ENCODE measurements around the gene RNASE4. TPM values are rescaled to one million over a fixed set of nuclear protein-coding genes. Genes with fewer than 3 reads are reported as not detected.

Gene RNASE4
- total RNA-seq, 4 donors from 2014 or later = 24.7 to 78.9 (median 76.5) TPM

GRCh38 chr14:20706657-20707355 lies 22.4 kb downstream of the RNASE4 start:
- WGBS, 2 donors (ENCODE audit: low coverage in 1 of 2) = 54 to 68% methylated on average over 3 to 4 of the region's 4 CpGs
- no peak overlapping the region for H3K27ac ChIP-seq
- no peak overlapping the region for H3K4me3 ChIP-seq
- in situ Hi-C loops (cut with MboI; ENCODE audit: low pct_ligation_motif_present in 1 of 4, low pct_unique_long_range_greater_than_20kb in 1 of 4, low sequenced_read_pairs in 3 of 4) = no loop called here
- intact Hi-C loops (cut with DNase I; ENCODE audit: low total_unique reads) = no loop called here
- DNase-seq = no peak
- H3K9me3 ChIP-seq = no peaks in the 10 kb centered on the region
- no peak for TF ChIP-seq POLR2A (IDR thresholded peaks at IDR 0.05)
- TF ChIP-seq CTCF (IDR thresholded peaks at IDR 0.05) = no peak
- no peak for TF ChIP-seq POLR2AphosphoS5 (IDR thresholded peaks at IDR 0.05)
- no peak for TF ChIP-seq EP300 (IDR thresholded peaks at IDR 0.05; ENCODE audit: low read depth)
- no peaks in the 10 kb centered on the region for H3K27me3 ChIP-seq
- H3K4me1 ChIP-seq = no peaks in the 10 kb centered on the region
- H3K36me3 ChIP-seq = no peaks in the 10 kb centered on the region

GRCh38 chr14:20707622-20708021 lies 23.3 kb downstream of the RNASE4 start:
- TF ChIP-seq EP300 (IDR thresholded peaks at IDR 0.05; ENCODE audit: low read depth) (no peak), POLR2AphosphoS5 (IDR thresholded peaks at IDR 0.05) (no peak), CTCF (IDR thresholded peaks at IDR 0.05) (no peak), POLR2A (IDR thresholded peaks at IDR 0.05) (no peak)
- H3K4me1 ChIP-seq = no peaks in the 10 kb centered on the region
- H3K4me3 ChIP-seq = no peak overlapping the region
- in situ Hi-C loops (cut with MboI; ENCODE audit: low pct_ligation_motif_present in 1 of 4, low pct_unique_long_range_greater_than_20kb in 1 of 4, low sequenced_read_pairs in 3 of 4) (no loop called here), intact Hi-C loops (cut with DNase I; ENCODE audit: low total_unique reads) (no loop called here)
- H3K9me3 ChIP-seq = no peaks in the 10 kb centered on the region
- H3K27me3 ChIP-seq = no peaks in the 10 kb centered on the region
- no peaks in the 10 kb centered on the region for H3K36me3 ChIP-seq
- WGBS, 2 donors (ENCODE audit: low coverage in 1 of 2) = 59 to 66% methylated on average over 2 of the region's 2 CpGs
- no peak overlapping the region for H3K27ac ChIP-seq
- DNase-seq = no peak

GRCh38 chr14:20711261-20711660 lies 26.9 kb downstream of the RNASE4 start:
- Histone ChIP-seq H3K36me3 (no peaks in the 10 kb centered on the region), H3K4me1 (peaks cover 0 to 9% (median 0%) of the 10 kb centered on the region in 4 donors), H3K27me3 (no peaks in the 10 kb centered on the region), H3K27ac (no peak overlapping the region), H3K4me3 (no peak overlapping the region), H3K9me3 (no peaks in the 10 kb centered on the region)
- TF ChIP-seq POLR2A (IDR thresholded peaks at IDR 0.05) (no peak), POLR2AphosphoS5 (IDR thresholded peaks at IDR 0.05) (no peak), EP300 (IDR thresholded peaks at IDR 0.05; ENCODE audit: low read depth) (no peak), CTCF (IDR thresholded peaks at IDR 0.05) (no peak)
- intact Hi-C loops (cut with DNase I; ENCODE audit: low total_unique reads) = no loop called here
- no peak for DNase-seq
- WGBS, 2 donors (ENCODE audit: low coverage in 1 of 2) = 84% methylated on average over 4 of the region's 4 CpGs; no CpG with 5 or more reads in 1 of the 2 donors
- in situ Hi-C loops (cut with MboI; ENCODE audit: low pct_ligation_motif_present in 1 of 4, low pct_unique_long_range_greater_than_20kb in 1 of 4, low sequenced_read_pairs in 3 of 4) = no loop called here

GRCh38 chr14:20711685-20712084 lies 27.3 kb downstream of the RNASE4 start:
- peaks cover 0 to 9% (median 0%) of the 10 kb centered on the region in 4 donors for H3K4me1 ChIP-seq
- no peak for DNase-seq
- no peak overlapping the region for H3K27ac ChIP-seq
- H3K36me3 ChIP-seq = no peaks in the 10 kb centered on the region
- intact Hi-C loops (cut with DNase I; ENCODE audit: low total_unique reads) = no loop called here
- no peaks in the 10 kb centered on the region for H3K27me3 ChIP-seq
- in situ Hi-C loops (cut with MboI; ENCODE audit: low pct_ligation_motif_present in 1 of 4, low pct_unique_long_range_greater_than_20kb in 1 of 4, low sequenced_read_pairs in 3 of 4) = no loop called here
- H3K9me3 ChIP-seq = no peaks in the 10 kb centered on the region
- WGBS, 2 donors (ENCODE audit: low coverage in 1 of 2) = 40 to 61% methylated on average over 2 to 4 of the region's 4 CpGs
- no peak for TF ChIP-seq POLR2AphosphoS5 (IDR thresholded peaks at IDR 0.05)
- no peak for TF ChIP-seq POLR2A (IDR thresholded peaks at IDR 0.05)
- no peak for TF ChIP-seq EP300 (IDR thresholded peaks at IDR 0.05; ENCODE audit: low read depth)
- no peak for TF ChIP-seq CTCF (IDR thresholded peaks at IDR 0.05)
- H3K4me3 ChIP-seq = no peak overlapping the region

Data from transverse colon (tissue), 4 donors.